GM23338 (cell line): Measurements from ENCODE around the gene CD244.

Experiments used
- EZH2 ChIP-seq: fragments of 200-600 bp; sonication (generic); IDR thresholded peaks from one replicate; pipeline ENCODE4 v1.8.0; 2017; ENCODE audit warnings: antibody characterized with exemption, mild to moderate bottlenecking, low read depth; ENCODE audit not compliant: unreplicated experiment
- POLR2AphosphoS5 ChIP-seq: IDR thresholded peaks from 2 replicates; pipeline ENCODE4 v1.6.1; 2016; ENCODE audit warnings: antibody characterized with exemption, low read depth
- TF ChIP-seq, protein P1 (sequence below), 2 experiments: fragments of 200-600 bp in 1 of 2; sonication (generic) in 1 of 2; conservative IDR thresholded peaks; 2 replicates each; pipeline versions ENCODE4 v1.5.1 to v1.6.1; 2016 to 2017; ENCODE audit warnings: antibody characterized with exemption in 2 of 2, low read depth in 2 of 2, mild to moderate bottlenecking in 2 of 2, moderate library complexity in 1 of 2
- TF ChIP-seq, protein P2 (sequence below): IDR thresholded peaks from one replicate; pipeline ENCODE4 v1.6.1; 2018; ENCODE audit warnings: antibody characterized with exemption; ENCODE audit not compliant: unreplicated experiment

DNA sequence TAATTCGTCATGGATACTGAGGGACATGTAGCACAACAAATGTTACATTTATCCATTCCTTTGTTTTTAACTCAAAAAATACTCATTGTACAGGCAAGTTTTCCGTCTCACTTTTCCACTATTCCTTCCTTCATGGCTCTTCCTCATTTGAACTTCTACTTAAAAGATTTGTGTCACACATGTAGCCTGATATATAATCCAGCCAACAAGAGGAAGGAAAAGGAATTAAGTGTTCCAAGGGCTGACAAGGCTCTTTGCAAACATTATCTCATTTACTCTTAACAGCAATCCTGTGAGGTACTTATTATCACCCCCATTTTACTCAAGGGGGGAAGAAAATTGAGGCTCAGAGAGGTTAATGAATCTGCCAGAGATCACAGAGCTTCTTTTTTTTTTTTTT lies 22.9 kb downstream of the CD244 start:
- TF ChIP-seq, protein P1, sequence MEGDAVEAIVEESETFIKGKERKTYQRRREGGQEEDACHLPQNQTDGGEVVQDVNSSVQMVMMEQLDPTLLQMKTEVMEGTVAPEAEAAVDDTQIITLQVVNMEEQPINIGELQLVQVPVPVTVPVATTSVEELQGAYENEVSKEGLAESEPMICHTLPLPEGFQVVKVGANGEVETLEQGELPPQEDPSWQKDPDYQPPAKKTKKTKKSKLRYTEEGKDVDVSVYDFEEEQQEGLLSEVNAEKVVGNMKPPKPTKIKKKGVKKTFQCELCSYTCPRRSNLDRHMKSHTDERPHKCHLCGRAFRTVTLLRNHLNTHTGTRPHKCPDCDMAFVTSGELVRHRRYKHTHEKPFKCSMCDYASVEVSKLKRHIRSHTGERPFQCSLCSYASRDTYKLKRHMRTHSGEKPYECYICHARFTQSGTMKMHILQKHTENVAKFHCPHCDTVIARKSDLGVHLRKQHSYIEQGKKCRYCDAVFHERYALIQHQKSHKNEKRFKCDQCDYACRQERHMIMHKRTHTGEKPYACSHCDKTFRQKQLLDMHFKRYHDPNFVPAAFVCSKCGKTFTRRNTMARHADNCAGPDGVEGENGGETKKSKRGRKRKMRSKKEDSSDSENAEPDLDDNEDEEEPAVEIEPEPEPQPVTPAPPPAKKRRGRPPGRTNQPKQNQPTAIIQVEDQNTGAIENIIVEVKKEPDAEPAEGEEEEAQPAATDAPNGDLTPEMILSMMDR (conservative IDR thresholded peaks at IDR 0.05; ENCODE audit: low read depth in 2 of 2), result no peak
- TF ChIP-seq, protein P2, sequence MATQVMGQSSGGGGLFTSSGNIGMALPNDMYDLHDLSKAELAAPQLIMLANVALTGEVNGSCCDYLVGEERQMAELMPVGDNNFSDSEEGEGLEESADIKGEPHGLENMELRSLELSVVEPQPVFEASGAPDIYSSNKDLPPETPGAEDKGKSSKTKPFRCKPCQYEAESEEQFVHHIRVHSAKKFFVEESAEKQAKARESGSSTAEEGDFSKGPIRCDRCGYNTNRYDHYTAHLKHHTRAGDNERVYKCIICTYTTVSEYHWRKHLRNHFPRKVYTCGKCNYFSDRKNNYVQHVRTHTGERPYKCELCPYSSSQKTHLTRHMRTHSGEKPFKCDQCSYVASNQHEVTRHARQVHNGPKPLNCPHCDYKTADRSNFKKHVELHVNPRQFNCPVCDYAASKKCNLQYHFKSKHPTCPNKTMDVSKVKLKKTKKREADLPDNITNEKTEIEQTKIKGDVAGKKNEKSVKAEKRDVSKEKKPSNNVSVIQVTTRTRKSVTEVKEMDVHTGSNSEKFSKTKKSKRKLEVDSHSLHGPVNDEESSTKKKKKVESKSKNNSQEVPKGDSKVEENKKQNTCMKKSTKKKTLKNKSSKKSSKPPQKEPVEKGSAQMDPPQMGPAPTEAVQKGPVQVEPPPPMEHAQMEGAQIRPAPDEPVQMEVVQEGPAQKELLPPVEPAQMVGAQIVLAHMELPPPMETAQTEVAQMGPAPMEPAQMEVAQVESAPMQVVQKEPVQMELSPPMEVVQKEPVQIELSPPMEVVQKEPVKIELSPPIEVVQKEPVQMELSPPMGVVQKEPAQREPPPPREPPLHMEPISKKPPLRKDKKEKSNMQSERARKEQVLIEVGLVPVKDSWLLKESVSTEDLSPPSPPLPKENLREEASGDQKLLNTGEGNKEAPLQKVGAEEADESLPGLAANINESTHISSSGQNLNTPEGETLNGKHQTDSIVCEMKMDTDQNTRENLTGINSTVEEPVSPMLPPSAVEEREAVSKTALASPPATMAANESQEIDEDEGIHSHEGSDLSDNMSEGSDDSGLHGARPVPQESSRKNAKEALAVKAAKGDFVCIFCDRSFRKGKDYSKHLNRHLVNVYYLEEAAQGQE, result no peak
- no peak for TF ChIP-seq EZH2
- TF ChIP-seq POLR2AphosphoS5, result no peak
